ENCODE results near the gene ZNF273.

The ZNF273 gene

DNA sequence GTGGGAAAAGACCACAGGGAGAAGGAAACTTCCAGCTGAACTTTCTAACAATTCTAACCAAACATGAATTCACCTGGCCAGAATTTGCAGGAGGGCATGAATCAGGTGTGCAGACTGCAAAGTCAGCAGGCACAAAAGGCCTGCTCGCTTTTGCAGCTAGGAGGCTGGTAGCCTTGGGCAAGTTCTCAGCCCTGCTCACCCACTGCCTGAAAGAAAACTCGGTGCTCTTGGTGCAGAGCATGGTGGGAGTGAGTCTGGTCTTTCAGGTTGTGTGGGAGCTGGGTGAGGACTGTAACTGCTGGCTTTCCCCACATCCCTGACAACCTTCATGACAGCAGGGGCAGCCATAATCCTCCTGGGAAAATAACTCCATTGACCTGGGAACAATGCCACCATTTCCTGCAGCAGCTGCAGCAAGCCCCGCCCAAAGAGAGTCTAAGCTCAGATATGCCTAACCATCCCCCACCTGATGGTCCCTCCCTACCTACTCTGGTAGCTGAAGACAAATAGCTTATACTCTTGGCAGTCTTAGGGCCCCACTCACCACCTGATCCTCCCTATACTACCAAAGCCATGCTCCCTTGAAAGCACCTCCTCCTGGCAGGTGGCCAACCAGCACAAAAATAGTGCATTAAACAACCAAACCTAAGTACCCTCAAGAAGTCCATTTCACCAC, 56.1 kb downstream of the ZNF273 start:
- TF ChIP-seq, protein P1, sequence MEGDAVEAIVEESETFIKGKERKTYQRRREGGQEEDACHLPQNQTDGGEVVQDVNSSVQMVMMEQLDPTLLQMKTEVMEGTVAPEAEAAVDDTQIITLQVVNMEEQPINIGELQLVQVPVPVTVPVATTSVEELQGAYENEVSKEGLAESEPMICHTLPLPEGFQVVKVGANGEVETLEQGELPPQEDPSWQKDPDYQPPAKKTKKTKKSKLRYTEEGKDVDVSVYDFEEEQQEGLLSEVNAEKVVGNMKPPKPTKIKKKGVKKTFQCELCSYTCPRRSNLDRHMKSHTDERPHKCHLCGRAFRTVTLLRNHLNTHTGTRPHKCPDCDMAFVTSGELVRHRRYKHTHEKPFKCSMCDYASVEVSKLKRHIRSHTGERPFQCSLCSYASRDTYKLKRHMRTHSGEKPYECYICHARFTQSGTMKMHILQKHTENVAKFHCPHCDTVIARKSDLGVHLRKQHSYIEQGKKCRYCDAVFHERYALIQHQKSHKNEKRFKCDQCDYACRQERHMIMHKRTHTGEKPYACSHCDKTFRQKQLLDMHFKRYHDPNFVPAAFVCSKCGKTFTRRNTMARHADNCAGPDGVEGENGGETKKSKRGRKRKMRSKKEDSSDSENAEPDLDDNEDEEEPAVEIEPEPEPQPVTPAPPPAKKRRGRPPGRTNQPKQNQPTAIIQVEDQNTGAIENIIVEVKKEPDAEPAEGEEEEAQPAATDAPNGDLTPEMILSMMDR (IDR thresholded peaks at IDR 0.05): no peak
- no peaks in the 10 kb centered on the region for H3K36me3 ChIP-seq

GRCh38 chr7:64965594-64965993, 62.5 kb downstream of the ZNF273 start:
- TF ChIP-seq, protein P1 (IDR thresholded peaks at IDR 0.05): no peak
- H3K36me3 ChIP-seq: no peaks in the 10 kb centered on the region
- no peaks in the 10 kb centered on the region for H3K27me3 ChIP-seq
- H3K27ac ChIP-seq: no peak overlapping the region
- no peak overlapping the region for H3K4me3 ChIP-seq (ENCODE audit: low read depth in 1 of 2, low read length in 1 of 2)
- no peaks in the 10 kb centered on the region for H3K4me1 ChIP-seq (ENCODE audit: control insufficient read depth in 1 of 2, insufficient read depth in 1 of 2, low read depth in 1 of 2, low read length in 1 of 2)
- no peaks in the 10 kb centered on the region for H3K9me3 ChIP-seq

More for the DNA sequence above, 56.1 kb downstream of the ZNF273 start:
- Histone ChIP-seq H3K9me3 (peaks cover 6% of the 10 kb centered on the region), H3K27ac (no peak overlapping the region), H3K27me3 (no peaks in the 10 kb centered on the region), H3K4me1 (ENCODE audit: control insufficient read depth in 1 of 2, insufficient read depth in 1 of 2, low read depth in 1 of 2, low read length in 1 of 2) (no peaks in the 10 kb centered on the region), H3K4me3 (ENCODE audit: low read depth in 1 of 2, low read length in 1 of 2) (no peak overlapping the region)

DNA sequence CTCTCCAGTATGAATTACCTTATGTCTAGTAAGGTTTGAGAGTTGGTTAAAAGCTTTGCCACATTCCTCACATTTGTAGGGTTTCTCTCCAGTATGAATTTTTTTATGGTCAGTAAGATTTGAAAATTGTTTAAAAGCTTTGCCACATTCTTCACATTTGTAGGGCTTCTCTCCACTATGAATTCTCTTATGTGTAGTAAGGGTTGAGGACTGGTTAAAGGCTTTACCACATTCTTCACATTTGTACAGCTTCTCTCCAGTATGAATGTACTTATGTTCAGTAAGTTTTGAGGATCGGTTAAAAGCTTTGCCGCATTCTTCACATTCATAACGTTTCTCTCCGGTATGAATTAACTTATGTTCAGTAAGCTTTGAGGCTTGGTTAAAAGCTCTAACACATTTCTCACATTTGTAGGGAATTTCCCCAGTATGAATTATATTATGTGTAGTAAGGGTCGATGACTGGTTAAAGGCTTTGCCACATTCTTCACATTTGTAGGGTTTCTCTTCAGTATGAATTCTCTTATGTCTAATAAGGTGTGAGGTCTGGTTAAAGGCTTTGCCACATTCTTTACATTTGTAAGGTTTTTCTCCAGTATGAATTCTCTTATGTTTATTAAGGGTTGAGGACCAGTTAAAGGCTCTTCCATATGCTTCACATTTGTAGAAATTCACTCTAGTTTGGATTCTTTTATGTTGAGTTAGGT, 75.6 kb downstream of the ZNF273 start:
- Histone ChIP-seq H3K27me3 (no peaks in the 10 kb centered on the region), H3K9me3 (peaks cover 63% of the 10 kb centered on the region), H3K4me3 (ENCODE audit: low read depth in 1 of 2, low read length in 1 of 2) (no peak overlapping the region), H3K4me1 (ENCODE audit: control insufficient read depth in 1 of 2, insufficient read depth in 1 of 2, low read depth in 1 of 2, low read length in 1 of 2) (no peaks in the 10 kb centered on the region), H3K36me3 (peaks cover 17% of the 10 kb centered on the region), H3K27ac (no peak overlapping the region)
- TF ChIP-seq, protein P1 (IDR thresholded peaks at IDR 0.05): no peak
